ENCODE results near the gene PCMT1.
"Not testable (repeated sequence)": the region's sequence is repeated elsewhere in the genome, so short reads cannot be mapped to it uniquely, and the experiment has no call there.

The PCMT1 gene

DNA sequence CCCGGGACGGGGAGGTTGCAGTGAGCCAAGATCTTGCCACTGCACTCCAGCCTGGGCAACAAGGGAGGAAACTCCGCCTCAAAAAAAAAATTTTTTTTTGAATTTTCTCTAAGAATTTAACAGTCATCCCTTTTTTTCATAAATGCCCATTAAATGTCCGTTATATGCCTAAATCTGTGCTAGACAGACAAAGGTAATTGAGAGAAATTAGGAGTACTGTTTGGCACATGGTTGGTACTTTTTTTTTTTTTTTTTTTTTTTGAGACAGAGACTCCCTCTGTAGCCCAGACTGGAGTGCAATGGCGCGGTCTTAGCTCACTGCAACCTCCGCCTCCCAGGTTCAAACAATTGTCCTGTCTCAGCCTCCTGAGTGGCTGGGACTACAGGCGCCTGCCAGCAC is 1.7 kb downstream of the PCMT1 start:
- no peak for FAIRE-seq

DNA sequence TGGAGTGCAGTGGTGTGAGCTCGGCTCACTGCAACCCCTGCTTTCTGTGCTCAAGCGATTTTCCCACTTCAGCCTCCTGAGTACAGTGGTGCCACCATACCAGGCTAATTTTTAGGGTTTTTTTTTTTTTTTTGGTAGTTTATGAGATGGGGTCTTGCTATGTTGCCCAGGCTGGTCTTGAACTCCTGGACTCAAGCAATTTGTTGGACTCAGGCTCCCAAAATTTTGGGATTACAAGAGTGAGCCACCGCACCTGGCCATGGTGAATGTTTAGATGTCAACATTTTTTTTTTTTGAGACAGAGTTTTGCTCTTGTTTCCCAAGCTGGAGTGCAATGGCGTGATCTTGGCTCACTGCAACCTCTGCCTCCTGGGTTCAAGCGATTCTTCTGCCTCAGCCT is 2.4 kb downstream of the PCMT1 start:
- not testable (repeated sequence) for FAIRE-seq

DNA sequence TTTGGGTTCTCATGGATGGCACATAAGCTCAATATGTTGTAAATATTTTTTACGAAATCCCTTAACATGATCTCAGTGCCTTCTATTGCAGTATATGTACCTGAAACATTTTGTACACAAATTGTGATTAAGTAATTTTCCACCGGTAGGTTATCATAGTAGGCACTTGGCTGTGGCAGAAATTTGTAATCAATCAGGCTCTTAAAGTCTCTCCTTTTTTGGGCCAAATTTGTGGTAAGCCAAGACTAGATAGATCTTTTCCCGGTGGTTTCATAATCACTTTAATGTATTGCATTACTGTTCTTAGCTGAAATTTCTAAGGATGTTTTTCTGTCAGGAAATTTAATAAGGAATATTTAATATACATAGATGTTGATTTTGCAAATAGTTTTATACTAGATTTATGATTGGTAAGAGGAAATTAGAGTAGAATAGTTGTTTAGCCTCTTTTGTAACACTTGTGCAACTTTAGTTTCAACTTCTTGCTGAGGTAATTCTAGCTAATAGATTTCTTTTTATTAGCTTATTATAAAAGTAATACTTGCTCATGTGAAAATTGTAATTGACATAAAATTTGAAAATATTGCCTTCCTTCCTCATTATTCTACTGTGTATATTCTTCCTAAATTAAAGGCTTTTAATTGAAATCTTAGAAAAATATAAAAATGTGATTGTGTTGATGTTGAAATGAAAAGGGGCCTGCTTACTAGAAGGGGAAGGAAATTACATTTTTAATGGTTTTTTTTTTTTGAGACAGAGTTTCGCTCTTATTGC is 3.2 kb downstream of the PCMT1 start:
- no peak for FAIRE-seq

DNA sequence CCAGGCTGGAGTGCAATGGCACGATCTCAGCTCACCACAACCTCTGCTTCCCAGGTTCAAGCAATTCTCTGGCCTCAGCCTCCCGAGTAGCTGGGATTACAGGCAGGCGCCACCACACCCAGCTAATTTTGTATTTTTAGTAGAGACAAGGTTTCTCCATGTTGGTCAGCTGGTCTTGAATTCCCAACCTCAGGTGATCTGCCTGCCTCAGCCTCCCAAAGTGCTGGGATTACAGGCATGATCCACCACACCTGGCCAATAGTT is 3.8 kb downstream of the PCMT1 start:
- not testable (repeated sequence) for FAIRE-seq

DNA sequence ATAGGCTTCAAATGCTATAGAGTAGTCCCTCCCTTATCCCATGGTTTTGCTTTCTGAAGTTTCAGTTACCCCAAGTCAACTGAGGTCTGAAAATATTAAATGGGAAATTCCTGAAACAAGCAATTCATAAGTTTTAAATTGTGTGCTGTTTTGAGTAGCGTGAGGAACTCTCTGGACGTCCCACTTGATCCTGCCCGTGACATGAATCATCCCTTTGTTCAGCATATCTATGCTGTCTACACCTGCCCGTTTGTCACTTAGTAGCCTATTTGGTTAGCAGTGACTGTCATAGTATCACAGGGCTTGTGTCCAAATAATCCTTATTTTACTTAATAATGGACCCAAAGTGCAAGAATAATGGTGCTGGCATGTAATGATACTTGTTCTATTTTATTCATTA is 5.0 kb downstream of the PCMT1 start:
- no peak for FAIRE-seq

DNA sequence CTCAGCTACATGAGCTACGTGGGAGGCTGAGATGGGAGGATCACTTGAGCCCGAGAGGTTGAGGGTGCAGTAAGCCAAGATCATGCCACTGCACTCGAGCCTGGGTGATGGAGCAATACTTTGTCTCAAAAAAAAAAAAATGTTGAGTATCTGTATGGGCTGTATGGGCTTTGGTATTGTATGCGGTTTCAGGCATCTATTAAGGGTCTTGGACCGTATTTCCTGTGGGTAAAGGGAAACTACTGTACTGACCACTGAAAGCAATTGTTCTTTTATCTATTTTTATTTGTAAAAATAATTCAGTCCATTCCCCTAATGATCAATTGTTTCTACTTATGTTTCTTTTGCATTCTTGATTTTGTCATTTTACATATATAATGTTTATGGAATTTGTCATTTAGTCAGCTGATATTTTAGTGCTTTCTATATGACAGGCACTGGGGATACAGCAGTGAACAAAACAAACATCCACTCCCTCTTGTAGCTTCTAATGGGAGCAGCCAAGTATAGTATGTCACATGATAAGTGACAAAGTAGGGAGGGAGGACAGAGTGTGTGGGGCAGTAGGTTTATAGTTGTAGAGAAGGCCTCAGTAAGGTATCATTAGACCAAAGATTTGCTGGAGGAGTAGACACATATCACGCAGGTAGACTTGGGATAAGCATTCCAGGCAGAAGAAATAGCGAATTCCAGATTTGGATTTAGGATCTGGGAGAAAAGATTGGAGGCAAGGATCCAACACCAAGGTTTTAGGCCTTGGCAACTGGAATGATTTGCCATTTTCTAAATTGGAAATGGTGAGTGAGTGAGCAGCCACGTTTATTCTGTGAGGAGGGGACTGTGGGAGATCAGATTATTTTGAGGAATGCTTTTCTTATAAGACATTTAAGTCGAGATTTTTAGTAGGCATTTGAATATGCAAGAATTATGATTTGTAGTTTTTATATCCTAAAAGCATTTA is 6.0 kb downstream of the PCMT1 start:
- no peak for FAIRE-seq

DNA sequence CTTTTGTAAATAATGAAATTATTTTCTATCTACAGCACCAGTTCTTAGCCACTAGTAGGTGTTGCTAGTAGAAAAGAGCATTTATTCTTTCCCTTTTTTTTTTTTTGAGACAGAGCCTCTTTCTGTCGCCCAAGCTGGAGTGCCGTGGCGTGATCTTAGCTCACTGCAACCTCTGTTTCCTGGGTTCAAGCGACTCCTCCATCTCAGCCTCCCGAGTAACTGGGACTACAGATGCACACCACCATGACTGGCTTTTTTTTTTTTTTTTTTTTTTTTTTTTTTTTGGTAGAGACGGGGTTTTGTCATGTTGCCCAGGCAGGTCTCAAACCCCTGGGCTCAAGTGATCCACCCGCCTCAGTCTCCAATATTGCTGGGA is 6.7 kb downstream of the PCMT1 start:
- no peak for FAIRE-seq

DNA sequence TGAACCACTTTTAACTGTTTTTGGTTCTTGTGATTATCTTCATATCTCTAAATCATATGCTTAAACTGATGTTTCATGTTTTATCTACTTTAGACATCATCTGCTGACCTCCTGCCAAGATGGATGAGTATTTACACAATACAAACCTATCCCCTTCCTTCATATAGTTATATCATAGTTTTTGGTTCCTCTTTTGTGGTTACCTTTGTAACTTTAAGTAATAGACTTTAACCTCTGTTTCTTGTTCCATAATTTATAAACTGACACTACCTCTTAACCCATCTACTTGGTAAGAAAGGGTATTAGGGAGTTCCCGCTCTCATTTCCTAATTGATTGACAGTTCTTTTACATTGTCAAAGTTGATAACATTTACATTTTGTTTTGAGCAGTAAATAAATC is 11.9 kb downstream of the PCMT1 start:
- no peak for FAIRE-seq

DNA sequence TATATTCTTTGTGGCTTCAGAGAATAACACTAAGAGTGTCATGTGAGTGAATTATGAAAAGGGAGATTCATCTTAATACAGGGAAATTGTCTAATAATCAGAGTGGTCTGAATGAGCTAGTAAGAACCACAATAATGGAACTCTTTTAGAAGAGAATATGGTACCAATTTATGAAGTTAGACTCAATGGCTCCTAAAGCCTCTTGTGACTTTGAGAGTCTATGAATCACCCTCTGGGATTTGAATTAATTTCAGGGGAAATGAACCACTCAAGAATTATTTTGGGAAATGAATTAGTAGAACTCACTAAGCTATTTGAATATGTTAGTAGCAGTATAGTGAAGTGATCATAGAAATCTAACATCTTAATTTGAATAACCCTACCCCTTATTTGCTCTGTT is 14.3 kb downstream of the PCMT1 start:
- FAIRE-seq = no peak

DNA sequence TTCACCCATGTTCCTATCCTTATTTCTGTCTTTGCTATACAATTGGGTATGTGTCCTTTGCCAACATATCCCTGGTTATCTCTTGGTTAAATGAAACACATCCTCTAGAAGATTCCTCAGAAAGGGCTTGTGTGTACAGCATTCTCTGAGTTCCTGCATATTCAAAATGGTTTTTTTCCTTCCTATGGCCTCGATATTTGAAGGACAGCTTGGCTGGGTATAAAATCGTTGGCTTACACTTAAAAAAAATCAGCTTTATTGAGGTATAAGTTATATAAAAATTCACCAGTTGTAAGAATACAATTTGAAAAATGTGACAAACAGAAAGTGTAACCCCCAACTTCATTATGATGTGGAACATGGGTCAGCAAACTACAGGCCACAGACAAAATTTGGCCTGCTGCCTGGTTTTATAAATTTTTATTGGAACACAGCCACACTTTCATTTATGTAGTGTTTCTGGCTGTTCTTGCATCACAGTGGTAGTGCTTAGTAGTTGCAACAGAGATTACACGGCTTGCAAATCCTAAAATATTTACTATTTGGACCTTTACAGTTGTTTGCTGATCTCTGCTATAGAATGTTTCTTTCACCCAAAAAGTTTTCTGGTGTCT is 16.7 kb downstream of the PCMT1 start:
- no peak for FAIRE-seq

DNA sequence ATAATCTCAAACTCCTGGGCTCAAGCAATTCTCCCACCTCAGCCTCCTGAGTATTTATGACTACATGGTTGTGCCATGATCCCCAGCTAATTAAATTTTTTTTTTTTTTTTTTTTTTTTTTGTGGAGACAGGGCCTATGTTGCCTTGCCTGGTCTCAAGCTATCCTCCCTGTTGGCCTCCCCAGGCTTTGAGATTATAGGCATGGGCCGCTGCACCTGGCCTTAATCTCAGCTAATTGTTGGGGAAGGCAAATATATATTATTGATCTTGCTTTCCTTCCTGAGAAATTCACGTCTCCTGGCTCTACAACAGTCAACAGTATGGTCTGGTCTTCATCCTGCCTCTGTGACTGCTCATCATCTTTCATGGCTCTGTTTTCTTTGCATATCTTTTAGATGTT is 20.1 kb downstream of the PCMT1 start:
- no peak for FAIRE-seq

DNA sequence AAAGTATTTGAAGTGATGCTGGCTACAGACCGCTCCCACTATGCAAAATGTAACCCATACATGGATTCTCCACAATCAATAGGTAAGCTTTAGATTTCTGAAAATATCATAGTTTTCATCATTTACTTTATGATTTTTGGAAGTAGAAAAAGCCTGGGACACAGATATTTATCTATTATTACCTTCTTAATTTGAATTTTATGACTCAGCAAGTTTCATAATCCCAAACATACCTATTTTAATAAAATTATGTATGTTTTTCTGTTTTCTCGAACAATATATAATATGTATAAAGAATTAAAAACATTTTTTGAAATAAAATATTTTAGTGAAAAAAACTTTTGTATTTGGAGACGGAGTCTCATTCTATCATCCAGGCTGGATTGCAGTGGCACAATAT is 21.6 kb downstream of the PCMT1 start:
- FAIRE-seq = no peak

DNA sequence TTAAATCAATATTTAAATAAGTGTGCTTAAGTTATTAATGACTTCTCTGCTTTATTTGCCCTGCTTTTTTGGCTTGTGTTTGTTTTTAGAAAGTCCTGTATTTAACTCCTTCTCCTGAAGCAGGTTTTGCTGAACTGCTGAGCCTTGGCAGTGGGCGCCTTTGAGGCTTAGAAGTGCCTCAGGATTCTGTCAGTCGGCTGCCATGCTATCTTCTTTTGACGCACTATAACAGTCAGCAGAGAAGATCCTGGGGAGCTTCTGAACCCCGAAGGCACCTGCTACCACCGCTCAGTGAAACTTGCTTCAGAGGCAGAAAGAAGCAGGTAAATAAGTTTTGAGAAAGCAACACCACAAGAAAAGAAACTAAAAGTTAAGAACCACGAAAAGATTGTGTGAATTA is 22.4 kb downstream of the PCMT1 start:
- FAIRE-seq = no peak

DNA sequence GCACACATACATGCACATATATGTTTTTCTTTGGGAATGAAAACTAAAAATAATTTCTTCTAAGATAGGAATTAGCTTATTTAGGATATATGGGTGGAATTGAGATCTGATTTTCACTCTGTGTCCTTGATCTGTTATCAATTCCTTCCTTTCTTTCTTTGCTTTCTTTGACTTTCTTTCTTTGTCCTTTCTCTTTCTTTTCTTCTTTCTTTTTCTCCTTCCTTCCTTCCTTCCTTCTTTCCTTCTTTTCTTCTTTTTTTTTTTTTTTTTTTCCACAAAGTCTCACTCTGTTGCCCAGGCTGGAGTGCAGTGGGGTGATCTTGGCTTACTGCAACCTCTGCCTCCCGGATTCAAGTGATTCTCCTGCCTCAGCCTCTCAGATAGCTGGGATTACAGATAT is 28.1 kb downstream of the PCMT1 start:
- FAIRE-seq = no peak

DNA sequence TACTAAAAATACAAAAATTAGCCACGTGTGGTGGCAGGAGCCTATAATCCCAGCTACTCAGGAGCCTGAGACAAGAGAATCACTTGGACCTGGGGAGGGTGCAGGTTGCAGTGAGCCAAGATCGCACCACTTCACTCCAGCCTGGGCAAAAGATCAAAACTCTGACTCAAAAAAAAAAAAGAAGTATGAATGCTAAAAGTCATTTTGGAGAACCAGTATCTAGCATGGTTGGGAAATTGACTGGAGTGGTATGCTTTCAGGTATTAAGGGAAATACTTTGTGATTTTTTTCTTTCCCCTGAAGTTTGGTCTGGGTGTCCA is 30.1 kb downstream of the PCMT1 start:
- FAIRE-seq = no peak

DNA sequence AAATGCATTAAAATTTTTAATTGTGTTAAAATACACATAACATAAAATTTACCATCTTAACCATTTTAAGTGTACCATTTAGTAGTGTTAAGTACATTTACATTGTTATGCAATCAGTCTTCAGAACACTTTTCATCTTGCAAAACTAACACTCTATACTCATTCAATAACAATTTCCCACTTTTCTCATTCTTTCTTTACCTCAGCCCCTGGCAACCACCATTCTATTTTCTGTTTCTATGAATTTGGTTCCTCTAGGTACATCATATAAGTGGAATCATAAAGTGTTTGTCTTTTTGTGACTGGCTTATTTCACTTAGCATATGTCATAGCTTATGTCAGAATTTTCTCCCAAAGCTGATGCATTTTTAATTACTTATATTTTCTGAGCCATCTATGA is 32.2 kb downstream of the PCMT1 start:
- FAIRE-seq = no peak

DNA sequence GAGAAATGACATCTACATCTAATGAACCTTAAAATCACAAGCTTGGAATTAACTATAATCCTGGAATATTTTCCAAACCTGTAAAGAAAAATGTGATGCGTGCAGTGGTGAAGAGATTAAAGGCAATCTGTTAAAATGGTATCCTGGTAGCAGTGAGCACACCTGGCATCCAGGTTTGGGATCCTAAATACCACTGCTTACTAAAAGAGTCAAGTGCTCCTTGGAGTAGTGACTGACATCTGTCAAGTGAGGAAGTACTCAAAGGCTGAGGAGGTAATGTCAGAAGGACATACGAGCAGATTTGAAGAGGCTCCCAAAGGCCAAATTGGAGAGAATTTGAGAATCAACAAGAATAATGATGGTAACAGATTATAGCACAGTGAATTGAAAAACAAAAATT is 32.8 kb downstream of the PCMT1 start:
- no peak for FAIRE-seq

DNA sequence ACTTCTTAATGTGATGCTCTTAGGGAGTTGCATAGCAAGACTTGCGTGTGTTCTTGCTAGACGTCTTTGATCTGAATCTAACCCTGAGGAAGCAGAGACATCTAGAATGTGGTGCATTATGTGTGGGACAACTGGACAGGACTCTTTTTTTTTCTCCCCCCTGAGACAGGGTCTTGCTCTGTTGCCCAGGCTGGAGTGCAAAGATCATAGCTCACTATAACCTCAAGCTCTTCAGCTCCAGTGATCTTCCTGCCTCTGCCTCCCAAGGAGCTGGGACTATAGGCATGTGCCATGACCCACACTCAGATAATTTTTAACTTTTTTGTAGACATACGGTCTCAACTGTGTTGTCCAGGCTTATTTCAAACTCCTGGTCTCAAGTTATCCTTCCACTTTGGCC is 34.0 kb downstream of the PCMT1 start:
- no peak for FAIRE-seq

DNA sequence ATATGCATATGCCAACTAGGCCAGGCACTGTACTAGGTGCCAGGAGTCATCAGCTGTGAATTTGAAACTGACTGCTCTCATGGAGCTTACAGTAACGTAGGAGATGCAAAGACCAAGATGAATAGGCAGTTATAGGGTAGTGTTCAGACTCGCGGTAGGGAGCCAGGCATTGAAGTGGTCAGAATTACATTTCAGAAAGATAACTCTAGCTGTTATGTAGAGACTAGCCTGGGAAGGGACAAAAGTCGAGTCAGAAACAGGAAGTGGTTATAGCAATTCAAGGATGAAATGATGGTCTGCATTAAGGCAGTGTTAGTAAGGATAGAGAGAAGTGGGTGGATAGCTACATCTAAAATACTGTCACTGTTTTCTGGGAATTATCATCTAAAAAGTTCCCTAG is 56.6 kb downstream of the PCMT1 start:
- no peak for FAIRE-seq

DNA sequence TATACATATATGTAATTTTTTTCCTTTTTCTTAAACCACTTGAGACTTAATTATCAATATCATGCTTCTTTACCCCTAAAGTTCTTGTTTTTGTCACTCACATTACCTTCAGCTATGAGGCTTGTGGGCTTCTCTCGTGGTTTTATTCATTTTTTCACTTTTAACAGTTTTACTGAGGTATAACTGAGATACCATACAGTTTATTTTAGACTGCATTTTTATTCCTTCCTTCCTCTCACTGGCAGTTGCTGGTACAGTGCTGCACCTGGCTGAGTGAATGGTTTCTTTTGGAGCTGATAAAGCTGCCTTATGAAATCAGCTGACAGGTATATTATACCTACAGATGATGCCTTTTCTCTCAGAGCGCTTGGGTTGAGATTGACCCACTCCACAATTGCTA is 60.3 kb downstream of the PCMT1 start:
- no peak for FAIRE-seq

DNA sequence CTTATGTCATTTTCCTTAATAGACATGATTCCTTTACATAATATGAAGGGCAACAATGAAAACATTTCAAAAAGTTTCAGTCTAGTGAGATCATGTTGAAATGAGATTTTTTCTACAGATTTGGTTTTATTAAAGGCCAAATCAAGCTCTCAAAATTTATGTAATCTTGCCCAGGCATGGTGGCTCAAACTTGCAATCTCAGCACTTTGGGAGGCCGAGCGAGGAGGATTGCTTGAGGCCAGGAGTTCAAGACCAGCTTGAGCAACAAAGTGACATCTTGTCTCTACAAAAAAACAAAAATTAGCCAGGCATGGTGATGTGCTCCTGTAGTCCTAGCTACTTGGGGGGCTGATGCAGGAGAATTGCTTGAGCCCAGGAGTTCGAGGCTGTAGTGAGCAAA is 63.8 kb downstream of the PCMT1 start:
- no peak for FAIRE-seq

DNA sequence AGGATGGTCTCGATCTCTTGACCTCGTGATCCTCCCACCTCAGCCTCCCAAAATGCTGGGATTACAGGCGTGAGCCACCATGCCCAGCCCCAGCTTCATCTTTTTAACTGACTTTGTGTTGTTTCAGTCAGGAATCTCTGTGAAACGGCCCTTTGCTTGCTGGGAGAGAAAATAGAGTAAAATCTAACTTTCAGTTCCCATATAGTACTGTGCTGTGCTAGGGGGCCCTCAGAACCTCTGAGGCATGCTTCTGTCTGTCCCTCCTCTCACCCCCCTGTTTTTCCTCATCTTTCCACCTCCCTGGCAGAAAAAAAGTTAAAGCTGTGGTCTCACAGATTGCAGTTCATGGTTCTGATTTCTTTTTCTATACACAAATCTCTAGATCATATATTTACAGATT is 66.2 kb downstream of the PCMT1 start:
- FAIRE-seq = no peak

DNA sequence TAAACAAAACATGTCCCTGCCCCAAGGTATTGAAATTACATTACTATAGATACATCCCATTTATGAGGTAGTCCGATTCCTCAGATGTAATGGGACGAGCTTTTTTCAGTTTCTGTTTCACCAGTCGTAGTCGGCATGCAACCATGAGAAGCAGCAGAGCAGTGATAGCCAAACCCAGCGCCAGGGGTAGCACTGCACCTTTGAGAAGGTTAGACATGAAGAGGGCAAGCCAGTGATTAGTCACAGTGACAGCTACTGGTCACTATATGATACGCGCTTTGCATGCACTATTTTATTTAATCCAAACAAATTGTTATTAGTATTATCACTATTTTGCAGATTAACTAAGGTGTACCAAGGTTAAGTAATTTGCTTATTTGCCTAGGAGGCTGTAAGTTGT is 71.0 kb downstream of the PCMT1 start:
- no peak for FAIRE-seq

DNA sequence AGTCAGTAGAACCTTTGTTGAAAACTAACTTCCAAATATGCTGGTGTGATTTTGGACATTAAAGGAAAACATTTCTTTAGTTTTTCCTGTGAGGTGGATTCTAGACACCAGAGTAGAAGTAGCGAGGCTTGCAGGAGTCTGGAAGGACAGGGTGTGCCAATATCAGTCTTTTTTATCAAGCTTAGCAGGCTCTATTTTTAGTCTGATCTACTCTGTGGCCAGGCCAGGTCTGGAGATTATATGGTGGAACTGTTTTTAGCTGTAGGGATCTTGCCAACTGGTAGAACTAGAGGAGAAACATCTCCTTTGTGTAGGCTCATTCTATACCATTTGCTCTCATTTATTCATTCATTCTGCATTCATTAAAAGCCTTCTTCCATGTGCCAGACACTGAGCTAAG is 72.0 kb downstream of the PCMT1 start:
- FAIRE-seq = no peak
